Measurements from ENCODE around the gene DGKI. TPM values are rescaled to one million over a fixed set of nuclear protein-coding genes. Genes with fewer than 3 reads are reported as not detected.

DGKI gene
- total RNA-seq, 1 donor from 2014 or later, result 0.35 TPM

Other genes with a start within 250 kb of the DGKI start
- gene CREB3L2, start 155.1 kb upstream of the DGKI start, total RNA-seq, result 27.1 TPM
- 206 TPM for gene AKR1D1, start 229.5 kb upstream of the DGKI start, total RNA-seq

Measured in left lobe of liver (tissue), 1 donor.